GM19025 (cell line): Measurements from ENCODE around the gene CTTN.
"Not testable (repeated sequence)": the region's sequence is repeated elsewhere in the genome, so short reads cannot be mapped to it uniquely, and the experiment has no call there.

ENCODE experiments used
- ATAC-seq: cut with Tn5 transposase; IDR thresholded peaks from one replicate; pipeline ENCODE4 v1.9.1; 2021; ENCODE audit warnings: mild to moderate bottlenecking, low read depth, moderate library complexity; ENCODE audit not compliant: unreplicated experiment

CTTN gene

DNA sequence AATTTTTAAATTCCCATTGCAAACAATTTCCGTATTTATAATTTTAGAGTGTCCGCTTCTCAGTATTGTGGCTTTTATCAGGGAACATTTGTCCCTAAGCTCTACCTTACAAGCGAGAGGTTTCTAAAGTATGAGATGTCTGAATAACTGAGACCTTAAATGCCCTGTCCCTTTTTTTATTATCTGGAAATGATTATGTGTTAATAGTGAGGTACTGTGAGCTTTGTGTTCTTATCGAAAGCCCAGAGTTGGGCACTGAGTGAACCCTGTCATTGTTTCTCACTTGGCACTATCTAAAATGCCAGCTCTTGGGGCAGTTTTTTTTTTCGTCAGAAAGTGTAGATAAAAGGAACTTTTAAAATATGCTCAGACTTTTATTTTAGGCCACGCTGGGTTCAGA, 9.5 kb downstream of the CTTN start:
- ATAC-seq: no peak

DNA sequence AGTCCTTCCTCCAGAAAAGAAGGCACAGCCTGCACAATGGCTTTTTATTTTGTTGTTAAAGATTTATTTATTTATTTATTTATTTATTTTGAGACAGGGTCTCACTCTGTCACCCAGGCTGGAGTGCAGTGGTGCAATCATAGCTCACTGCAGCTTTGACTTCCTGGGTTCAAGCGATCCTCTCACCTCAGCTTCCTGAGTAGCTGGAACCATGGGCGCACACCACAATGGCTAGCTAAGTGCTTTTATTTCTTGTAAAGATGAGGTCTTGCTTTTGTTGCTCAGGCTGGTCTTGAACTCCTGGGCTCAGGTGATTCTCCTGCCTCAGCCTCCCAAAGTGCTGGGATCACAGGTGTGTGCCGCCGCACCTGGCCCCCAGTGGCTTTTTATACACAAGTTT, 10.0 kb downstream of the CTTN start:
- not testable (repeated sequence) for ATAC-seq

DNA sequence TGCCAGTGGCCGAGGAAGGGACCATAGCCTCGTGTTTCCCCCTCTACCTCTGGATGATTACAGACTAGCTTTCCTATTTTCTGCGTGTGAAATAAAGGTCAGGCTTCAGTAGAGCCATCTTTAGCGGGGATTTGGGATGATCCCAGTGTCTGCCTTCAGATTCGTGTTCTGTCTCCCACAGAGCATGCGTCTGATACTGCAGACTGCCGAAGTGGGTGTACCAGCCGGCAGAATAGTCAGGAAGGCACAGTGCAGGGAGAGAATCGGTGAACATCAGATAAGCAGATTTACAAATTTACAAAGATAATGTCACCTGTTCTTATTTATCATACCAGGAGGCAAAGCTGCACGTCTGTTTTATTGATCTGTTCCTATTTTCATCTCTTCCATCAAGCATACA, 11.1 kb downstream of the CTTN start:
- ATAC-seq: no peak

DNA sequence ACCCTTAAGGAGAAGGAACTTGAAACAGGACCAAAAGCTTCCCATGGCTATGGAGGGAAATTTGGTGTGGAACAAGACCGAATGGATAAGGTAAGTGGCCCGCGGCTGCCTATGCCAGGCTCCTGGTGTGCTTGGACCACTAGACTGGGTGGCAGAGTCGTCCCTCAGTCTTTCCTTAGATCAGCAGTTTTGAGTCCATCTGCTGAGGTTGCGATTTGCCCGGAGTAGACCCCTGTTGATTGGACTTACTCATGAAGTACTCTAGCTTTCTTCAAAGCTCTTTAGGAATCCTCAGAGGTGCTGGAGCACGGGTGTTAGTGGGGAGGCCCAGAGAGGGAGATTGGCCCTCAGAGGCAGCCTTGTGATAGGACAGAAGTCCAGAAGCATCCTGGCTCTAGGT, 11.5 kb downstream of the CTTN start:
- no peak for ATAC-seq

DNA sequence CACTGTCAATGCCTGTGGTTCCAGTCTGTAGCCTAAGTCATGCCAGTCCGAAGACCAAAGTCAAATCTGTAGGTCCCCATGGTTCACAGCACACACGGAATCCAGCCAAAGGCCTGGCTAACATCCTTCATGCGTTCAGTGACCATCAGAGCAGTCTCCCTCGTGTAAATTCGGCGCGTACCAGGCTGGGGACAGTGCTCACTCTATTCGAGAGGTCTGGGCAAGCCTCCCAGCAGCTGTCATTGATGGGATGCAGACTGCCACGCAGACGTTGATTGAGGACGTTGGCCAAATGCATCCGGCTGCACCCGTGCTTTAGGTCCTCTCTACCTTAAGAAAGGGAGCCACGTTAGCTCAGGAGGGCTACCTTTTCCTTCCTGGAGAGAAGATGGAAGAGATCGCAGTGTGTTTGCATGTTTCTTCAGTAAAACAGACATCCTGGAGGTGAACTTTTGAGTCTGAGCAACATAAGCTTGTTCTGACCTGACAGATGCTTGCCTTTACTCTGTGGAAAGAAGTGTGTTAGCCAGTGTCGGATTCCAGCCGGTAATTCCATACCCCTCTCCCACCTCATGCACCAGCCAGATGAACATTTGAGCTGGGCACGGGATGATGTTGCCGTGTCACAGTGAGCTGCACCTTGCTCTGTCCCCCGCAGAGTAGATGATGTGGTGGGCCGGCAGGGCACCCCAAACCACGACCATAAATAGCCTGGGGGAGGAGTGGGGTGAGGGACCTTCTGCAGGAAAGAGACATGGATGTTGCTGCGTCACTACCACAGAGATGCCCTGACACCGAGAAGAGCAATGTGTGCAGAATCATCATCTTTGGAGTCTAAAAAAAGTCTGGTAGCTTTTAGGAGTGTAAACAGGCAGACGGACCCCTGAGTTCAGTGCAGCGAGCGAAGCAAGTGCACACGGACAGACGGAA, 12.2 kb downstream of the CTTN start:
- no peak for ATAC-seq

DNA sequence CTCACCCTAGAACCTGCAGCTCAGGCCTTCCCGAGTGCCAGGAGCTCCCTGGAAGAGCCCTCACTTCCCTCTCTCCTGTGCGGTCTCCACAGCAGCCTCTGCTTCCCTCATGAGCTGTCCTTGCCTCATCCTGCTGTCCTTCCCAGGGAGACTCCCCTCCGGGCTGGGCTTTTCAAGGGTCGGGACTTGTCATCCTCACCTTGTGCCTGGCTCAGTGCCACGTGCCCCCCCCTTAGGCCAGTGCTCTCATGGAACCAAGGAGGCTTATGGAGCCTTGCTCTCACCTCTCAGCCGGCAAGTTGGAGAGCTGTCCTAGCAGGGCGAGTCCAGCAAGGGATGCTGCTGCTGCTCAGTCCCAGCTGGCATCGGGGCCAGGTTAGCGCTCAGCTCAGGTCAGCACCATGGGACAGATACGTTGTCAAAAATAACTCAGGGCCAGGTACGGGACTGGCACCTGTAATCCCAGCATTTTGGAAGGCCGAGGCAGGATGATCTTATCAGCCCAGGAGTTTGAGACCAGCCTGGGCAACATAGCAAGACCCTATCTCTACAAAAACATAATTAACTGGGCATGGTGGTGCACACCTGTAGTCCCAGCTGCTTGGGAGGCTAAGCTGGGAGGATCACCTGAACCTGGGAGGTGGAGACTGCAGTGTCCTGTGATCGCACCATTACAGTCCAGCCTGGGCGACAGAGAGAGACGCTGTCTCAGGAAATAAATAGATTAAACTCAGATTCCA, 13.6 kb downstream of the CTTN start:
- ATAC-seq: no peak

DNA sequence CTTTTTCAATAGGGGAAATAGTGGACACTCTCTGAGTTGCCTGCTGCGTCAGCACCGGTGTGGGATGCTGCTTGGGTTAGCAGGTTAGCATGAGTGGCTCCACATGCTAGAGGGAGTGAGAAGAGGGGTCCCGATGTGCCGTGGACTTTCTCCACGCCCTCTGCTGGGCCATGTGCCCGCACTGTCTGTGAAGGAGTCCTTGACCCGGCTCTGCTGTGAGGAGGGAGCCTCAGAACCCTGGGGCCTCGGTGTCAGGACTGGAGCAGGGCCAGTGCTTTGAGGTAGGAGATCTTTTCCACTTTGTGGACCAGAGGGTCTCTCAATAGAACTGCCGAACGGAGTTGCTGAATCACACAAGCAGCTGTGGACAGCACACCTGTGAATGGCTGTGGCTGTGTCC, 14.8 kb downstream of the CTTN start:
- ATAC-seq: no peak

DNA sequence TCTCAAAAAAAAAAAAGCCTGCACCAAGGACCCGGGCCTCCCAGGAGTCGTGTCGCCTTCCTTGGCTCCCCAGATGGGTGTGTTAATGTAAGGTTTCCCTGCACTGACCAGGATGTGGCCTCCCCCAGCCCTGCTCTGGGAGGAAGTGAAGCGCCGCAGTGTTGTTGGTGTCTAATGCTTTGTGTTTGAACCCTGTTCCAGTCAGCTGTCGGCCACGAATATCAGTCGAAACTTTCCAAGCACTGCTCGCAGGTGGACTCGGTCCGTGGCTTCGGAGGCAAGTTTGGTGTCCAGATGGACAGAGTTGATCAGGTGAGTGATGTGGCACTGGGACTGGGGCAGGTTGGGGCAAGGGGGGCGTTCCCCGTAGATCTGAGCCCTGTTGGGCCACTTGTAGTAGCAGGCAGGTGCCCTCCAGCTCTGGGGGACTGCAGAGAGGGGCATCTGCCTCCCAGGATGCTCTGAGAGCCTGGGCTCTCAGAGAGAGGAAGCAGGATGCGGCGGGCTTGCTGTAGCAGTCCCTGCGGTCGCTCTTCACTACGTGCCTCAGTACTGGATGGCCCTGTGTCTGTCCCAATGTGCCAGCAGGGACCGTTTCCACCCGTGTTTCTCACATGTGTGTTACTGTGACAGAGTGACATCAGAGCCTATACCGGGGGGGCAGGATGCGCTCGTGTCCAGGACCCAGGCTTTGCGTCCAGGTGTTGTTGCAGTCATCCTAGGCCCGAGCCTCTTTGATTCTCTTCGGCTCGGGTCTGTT, 16.2 kb downstream of the CTTN start:
- ATAC-seq: no peak

DNA sequence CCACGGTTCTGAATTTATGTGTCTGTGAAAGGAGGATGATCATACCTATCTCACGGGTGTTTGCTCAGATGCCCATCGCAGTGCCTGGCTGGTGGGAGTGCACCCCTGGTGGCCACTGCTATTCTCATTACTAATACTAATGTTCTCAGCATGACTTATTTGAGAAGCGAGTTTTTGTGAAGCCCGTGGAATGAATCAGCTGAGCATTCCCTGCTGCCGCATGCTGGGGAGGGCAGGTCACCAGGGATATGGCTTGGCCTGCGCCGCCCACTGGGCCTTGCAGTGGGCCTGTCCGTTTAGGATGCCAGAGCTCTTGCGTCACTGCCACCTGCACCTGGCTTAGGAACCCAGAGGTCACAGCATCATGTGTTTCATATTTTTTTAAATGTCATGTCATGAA, 16.9 kb downstream of the CTTN start:
- no peak for ATAC-seq

DNA sequence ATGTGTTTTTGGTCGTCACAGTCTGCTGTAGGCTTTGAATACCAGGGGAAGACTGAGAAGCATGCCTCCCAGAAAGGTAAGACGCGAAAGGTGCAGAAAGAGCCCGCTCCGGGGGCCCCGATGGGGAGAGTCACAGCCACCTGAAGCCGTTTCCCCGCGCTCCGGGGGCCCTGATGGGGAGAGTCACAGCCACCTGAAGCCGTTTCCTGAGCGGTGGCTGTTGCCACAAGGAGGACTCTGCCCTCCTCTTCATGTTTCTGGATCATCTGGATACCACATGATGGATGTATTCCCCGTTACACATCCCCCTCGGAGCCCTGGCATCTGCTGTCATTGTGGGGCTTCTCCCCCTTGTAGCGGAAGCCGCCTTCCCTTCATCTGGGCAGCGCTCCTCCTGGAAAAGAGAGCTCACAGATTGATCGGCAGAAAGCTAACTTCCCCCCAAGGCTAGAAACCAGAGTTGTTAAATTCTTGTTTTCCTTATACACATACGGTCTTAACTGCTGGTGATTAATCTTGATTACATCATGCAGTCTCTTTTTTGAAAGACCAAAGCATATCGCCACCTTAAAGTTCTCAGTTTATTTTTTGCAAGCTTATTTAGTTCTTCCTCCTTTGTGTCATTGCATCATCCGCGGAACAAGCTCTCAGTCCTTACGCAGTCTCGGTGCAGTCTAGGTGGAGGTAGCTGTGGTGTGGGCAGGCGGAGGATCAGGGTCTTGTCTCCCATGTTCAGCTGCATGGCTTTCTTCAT, 17.5 kb downstream of the CTTN start:
- ATAC-seq: no peak

DNA sequence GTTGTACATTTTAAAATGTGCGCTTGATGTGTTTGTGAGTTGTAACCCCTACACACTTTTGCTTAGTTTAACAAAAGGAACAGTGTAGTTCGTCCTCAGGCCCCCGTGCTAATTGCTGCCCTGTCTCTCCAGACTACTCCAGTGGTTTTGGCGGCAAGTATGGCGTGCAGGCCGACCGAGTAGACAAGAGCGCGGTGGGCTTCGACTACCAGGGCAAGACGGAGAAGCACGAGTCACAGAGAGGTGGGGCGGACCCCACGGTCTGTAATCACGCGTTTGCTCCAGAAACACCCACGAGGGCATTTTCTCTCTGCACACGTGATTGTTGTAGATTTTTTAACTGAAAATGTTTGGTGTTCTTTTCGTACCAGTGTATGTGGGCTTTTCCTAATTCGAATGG, 18.6 kb downstream of the CTTN start:
- ATAC-seq: no peak

DNA sequence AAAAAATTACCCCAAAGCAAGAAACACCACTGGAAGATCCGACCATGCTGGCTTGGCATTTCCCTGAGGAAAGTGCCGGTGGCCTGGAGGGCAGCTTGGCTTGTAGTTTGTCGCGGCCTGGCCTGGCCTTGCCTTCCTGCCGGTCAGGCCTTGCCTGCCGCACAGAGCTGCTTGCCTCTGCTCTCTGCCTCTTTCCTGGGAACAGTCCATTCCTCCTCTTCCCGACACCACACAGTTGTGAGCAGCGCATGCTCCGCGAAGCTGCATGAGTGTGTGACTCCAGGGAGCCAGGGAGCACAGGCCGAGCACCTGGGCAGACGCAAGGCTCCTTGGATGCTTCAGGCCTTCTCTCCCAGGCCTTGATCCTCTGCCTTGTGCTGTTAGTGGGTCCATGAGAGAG, 19.8 kb downstream of the CTTN start:
- no peak for ATAC-seq

DNA sequence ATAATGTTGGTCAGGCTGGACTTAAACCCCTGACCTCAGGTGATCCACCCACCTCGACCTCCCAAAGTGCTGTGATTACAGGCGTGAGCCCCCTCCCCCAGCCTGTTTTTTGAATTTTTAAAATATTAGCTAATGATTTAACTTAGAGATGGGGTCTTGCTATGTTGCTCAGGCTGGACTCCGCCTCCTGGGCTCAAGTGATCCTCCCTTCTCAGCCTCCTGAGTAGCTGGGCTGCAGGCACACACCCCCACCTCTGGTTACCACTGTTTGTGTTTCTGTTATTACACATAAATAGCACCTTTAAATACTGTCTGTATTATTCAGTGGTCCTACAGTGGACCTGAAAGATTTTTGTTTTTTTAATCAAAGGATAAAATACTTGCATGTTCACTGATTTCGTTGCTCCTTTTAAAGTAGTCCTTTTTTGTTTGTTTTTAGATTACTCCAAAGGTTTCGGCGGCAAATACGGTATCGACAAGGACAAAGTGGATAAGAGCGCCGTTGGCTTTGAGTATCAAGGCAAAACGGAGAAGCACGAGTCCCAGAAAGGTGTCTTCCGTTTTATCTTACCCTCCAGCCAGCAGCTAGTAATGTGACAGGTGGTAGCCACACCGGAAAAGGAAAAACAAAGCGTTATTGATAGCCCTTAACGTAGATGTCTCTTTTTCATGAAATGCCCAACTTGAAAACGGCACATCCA, 21.1 kb downstream of the CTTN start:
- ATAC-seq: no peak

DNA sequence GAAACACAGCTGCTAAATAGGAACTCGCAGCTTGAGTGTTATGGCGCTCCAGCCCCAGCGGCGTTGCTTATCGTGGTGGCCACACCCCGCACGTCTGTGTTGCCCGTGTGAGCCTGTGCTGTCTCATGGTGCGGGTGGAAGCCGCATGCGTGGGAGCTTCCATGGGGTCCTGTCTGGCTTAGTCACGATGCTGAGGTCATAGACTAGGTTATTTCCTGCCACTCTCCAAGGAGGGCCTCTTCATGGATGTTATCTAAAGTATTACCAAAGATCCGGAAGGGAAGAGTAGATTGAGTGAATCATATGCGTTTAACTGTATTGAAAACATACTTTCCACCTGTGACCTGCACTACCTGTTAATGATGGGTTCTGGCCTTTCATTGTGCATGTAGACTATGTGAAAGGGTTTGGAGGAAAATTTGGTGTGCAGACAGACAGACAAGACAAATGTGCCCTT, 21.7 kb downstream of the CTTN start:
- no peak for ATAC-seq

DNA sequence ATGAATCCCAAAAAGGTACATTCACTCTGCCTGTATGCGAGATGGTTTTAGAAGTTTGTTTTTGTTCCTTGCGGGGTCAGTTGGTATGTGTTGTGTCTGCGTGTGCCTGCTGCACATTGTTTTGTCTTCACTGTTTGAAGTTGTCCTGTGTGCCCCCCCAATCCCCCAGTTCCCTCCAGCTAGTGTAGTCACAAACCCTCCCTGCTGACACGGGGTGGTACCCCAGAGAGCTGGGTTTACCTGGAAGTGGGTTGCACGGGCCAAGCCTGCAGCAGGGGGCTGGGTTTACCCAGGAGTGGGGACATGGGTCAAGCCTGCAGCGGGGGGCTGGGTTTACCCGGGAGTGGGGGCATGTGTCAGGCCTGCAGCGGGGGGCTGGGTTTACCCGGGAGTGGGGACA, 22.2 kb downstream of the CTTN start:
- ATAC-seq: no peak

DNA sequence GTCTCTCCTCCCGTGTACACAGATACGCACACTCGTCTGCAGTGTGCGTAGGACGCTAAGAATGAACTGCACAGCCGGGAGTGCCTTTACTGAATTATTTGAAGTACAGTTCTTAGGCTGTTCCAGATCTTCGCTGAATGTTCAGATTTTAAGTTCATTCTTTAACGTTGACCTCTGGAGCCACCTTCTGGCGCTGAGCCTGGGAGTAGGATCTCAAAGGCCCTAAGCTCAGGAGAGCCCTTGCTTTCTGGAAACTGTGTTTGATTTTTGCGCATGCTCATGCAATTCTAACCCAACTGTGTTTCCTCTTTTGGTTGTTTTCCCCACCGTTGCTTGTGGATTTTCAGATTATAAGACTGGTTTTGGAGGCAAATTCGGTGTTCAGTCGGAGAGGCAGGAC, 22.8 kb downstream of the CTTN start:
- ATAC-seq: no peak

DNA sequence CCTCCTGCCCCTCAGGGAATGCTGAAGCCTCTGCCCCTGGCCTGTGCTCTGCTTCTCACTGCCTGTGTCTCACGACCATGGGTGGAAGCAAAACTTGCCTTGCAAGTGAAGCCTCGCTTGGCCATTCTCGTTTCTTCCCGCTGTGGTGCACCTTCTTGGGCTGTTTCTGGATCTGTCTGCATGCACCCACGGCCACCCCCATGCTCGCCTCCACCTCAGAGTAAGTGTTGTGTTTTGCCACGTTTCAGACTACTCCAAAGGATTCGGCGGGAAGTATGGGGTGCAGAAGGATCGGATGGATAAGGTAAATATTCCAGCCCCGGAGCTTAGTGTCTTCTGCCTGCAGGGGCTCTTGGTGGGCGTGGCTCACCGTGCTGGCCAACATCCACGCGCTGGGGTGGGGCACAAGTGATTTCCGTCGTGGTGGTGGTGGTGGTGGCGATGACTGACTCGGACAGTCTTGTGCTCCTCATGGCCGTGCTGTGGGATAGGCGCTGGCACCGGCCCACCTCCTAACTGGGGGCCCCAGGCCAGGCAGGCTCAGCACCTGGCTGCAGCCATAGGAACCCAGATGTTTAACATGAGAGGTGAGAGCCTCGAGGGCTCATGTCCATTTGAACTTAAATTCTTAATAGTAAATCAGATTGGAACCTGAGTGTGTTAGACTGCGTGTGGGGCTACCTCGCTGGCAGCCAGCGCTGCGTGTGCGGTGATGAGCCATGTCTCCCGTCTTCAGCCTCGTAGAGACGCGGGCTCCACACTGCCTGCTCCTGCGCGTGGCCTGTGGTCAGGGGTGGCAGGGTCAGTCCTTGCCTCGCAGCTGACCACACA, 24.6 kb downstream of the CTTN start:
- ATAC-seq: no peak

DNA sequence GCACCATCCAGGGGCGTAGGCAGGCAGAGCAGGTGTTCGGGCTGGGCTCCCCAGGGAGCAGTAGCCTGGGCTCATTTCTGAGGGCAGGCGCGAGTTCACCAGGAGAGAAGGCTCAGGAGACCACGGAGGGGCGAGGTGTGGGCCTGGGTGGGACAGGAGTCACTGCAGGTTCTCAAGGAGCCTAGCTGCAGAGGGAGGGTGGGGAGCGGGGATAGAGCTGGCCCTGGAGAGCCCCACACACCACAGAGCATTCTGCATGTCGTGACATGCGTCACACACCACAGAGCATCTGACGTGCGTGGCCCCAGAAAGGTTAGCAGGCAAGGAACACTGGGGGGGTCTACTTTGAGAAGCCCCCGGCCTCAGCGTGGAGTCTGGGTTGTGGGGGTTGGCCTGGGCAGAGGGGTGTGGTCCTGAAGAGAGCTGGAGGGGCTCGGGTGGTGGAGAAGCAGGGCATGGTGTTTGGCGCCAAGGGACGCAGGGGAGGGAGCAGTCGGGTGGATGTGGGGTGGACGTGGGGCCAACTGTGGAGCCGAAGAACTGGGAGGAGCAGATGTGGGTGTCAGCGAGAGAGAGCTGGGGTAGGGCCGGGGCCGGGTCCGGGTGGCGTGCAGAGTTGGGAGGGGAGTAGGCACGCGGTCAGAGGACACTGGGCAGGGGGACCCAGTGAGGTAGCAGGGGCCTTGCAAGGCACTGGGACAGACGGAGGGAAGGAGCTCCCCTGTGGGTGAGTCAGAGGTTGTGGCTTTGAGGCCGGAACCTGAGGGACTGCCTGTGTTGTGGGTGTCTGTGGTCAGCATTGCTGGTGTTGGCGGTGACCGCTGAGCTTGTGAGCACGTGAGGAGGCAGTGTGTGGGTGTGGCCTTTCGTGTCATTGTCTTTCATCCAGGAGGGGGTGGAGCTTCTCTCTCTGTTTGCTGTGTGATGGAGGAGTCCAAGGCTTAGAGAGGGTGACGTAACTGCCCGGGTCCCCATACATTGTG, 25.5 kb downstream of the CTTN start:
- no peak for ATAC-seq
